Prostate gland (tissue), 2 donors: Measurements from ENCODE around the gene SFXN1. TPM values are rescaled to one million over a fixed set of nuclear protein-coding genes. Genes with fewer than 3 reads are reported as not detected.
A peak's percentile ranks its signal among the peaks of the same experiment; 100 is the strongest.

Experiments
- DNase-seq: peaks from one replicate; pipeline ENCODE4 v3.0.0-alpha.2; 2019; ENCODE audit warnings: low spot score
- H3K27ac ChIP-seq, 2 donors: fragments of 200-600 bp; sonication (generic); 2 replicates each; pipeline ENCODE4 v1.5.1; 2017 to 2019
- H3K27me3 ChIP-seq: fragments of 200-600 bp; sonication (generic); replicated peaks from 2 replicates; pipeline ENCODE4 v1.5.1; 2019; ENCODE audit not compliant: insufficient read depth
- H3K36me3 ChIP-seq, 2 donors: fragments of 200-600 bp; sonication (generic); 1 replicate in 1 of 2; 2 replicates in 1 of 2; pipeline versions ENCODE4 v1.5.1 to v1.8.1; 2017 to 2019
- H3K4me1 ChIP-seq: fragments of 200-600 bp; sonication (generic); replicated peaks from 2 replicates; pipeline ENCODE4 v1.5.1; 2019
- H3K4me3 ChIP-seq, 2 donors: fragments of 200-600 bp; sonication (generic); 2 replicates each; pipeline ENCODE4 v1.5.1; 2017 to 2019
- H3K9me3 ChIP-seq: fragments of 200-600 bp; sonication (generic); 2 replicates; pipeline ENCODE4 v1.5.1; 2017
- POLR2A ChIP-seq: fragments of 450-650 bp; IDR thresholded peaks from one replicate; pipeline ENCODE4 v1.6.1; 2016; ENCODE audit warnings: antibody characterized with exemption, mild to moderate bottlenecking
- POLR2AphosphoS5 ChIP-seq: sonication (generic); formaldehyde crosslinking; IDR thresholded peaks from one replicate; pipeline ENCODE4 v1.6.1; 2017; ENCODE audit warnings: antibody characterized with exemption
- WGBS: methylation state at CpG from one replicate; pipeline ENCODE4 v1.1.5; 2018; 5-methylcytosine and 5-hydroxymethylcytosine counted together
- intact Hi-C: fragments of 100-400 bp; cut with DNase I; formaldehyde crosslinking; loops from one replicate; pipeline ENCODE4 v1.14.2; 2022
- total RNA-seq, 2 donors: library from RNA; depleted of rRNA; stranded (reverse); fragments of >200 nt; gene quantifications; one replicate each; pipeline ENCODE4 v1.1.0, GENCODE V29; 2016
- TF ChIP-seq, protein P1 (sequence below), 4 experiments: fragments of 200-600 bp in 2 of 4; fragments of 450-650 bp in 2 of 4; sonication (generic) in 2 of 4; IDR thresholded peaks; 1 replicate in 3 of 4; 2 replicates in 1 of 4; pipeline ENCODE4 v1.5.1; 2016 to 2019; ENCODE audit warnings: antibody characterized with exemption in 4 of 4, mild to moderate bottlenecking in 2 of 4, moderate library complexity in 2 of 4

Gene SFXN1
- total RNA-seq, 2 donors from 2014 or later = 35.6 to 44.3 TPM

DNA sequence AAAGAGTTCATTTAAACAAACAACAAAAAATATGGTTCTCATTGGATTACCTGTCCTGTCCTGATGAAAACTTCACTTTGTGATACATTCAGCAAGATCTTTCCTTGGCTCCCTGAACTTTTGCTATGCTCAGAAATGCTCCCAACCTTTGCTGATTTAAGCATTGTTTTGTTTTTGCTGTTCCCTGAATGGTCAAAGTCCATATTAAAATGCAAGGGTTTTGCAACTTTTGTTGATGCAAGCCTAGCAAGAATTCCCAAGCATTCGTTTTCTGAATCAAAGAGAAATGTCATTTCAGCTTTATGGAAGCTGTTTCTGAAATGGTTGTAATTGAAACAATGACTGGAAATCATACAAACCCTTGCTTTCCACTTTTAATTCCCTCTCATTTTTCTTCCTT is 3.1 kb upstream of the SFXN1 start:
- intact Hi-C loops = no loop called here
- 89% methylated on average over 1 of the region's 1 CpG for WGBS
- H3K9me3 ChIP-seq = no peaks in the 10 kb centered on the region

DNA sequence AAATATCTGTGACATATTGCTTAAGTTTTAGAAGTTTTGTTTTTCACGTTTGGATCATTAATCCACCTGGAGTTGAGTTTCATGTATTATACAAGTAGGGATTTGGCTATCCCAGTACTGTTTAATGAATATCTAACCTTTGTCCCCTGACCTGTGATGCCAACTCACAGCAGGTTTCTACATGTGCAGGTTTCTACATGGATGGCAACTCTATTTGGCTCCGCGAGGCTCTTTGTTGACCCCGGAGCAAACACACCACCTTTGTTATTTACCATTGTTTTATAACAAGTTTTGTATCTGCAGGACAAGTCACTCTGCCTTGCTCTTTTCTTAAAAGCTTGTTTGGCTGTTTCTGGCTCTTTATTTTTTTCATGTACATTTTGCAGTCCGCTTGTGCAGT is 920 bp upstream of the SFXN1 start:
- WGBS = 47% methylated on average over 5 of the region's 5 CpGs
- peak overlapping the region in 1 of 2 donors; percentile 81 for H3K27ac ChIP-seq
- no peaks in the 10 kb centered on the region for H3K27me3 ChIP-seq
- no peak for DNase-seq
- no peak for TF ChIP-seq POLR2AphosphoS5
- no peak for TF ChIP-seq POLR2A
- TF ChIP-seq, protein P1, sequence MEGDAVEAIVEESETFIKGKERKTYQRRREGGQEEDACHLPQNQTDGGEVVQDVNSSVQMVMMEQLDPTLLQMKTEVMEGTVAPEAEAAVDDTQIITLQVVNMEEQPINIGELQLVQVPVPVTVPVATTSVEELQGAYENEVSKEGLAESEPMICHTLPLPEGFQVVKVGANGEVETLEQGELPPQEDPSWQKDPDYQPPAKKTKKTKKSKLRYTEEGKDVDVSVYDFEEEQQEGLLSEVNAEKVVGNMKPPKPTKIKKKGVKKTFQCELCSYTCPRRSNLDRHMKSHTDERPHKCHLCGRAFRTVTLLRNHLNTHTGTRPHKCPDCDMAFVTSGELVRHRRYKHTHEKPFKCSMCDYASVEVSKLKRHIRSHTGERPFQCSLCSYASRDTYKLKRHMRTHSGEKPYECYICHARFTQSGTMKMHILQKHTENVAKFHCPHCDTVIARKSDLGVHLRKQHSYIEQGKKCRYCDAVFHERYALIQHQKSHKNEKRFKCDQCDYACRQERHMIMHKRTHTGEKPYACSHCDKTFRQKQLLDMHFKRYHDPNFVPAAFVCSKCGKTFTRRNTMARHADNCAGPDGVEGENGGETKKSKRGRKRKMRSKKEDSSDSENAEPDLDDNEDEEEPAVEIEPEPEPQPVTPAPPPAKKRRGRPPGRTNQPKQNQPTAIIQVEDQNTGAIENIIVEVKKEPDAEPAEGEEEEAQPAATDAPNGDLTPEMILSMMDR (IDR thresholded peaks at IDR 0.05) = no peak
- H3K4me1 ChIP-seq = no peaks in the 10 kb centered on the region
- no peak overlapping the region for H3K4me3 ChIP-seq
- no peaks in the 10 kb centered on the region for H3K9me3 ChIP-seq
- no peaks in the 10 kb centered on the region for H3K36me3 ChIP-seq
- intact Hi-C loops = no loop called here

More for the DNA sequence above, 3.1 kb upstream of the SFXN1 start:
- no peaks in the 10 kb centered on the region for H3K27me3 ChIP-seq
- H3K4me3 ChIP-seq = no peak overlapping the region
- no peak for TF ChIP-seq POLR2AphosphoS5
- no peak for TF ChIP-seq POLR2A
- TF ChIP-seq, protein P1 (IDR thresholded peaks at IDR 0.05) = no peak
- H3K4me1 ChIP-seq = no peaks in the 10 kb centered on the region
- no peak for DNase-seq
- no peak overlapping the region for H3K27ac ChIP-seq
- no peaks in the 10 kb centered on the region for H3K36me3 ChIP-seq

DNA sequence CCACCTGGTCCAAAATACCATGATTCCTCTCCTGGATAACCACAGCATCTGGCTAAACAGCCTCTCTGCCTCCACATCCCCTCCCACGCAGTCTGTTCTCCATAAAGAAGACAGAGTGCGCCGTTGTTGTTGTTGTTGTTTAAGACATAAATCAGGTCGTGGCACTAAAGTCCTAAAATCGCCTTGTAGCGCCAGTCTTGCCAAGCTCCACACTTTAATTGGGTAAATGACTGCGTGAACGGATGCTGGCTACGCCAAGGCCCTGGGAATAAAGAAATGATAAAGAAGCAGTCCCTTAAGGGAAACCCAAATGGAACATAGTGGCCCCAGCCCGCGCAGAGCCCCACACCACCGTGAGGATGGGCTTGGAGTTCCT is 364 bp upstream of the SFXN1 start:
- Histone ChIP-seq H3K27me3 (no peaks in the 10 kb centered on the region), H3K36me3 (no peaks in the 10 kb centered on the region), H3K4me1 (no peaks in the 10 kb centered on the region), H3K4me3 (peak overlapping the region; percentile 82 to 91), H3K9me3 (no peaks in the 10 kb centered on the region), H3K27ac (peak overlapping the region; percentile 78 to 81)
- TF ChIP-seq POLR2A (no peak), POLR2AphosphoS5 (no peak)
- TF ChIP-seq, protein P1 (IDR thresholded peaks at IDR 0.05) = no peak
- WGBS = 1% methylated on average over 12 of the region's 12 CpGs
- no peak for DNase-seq
- intact Hi-C loops = no loop called here

DNA sequence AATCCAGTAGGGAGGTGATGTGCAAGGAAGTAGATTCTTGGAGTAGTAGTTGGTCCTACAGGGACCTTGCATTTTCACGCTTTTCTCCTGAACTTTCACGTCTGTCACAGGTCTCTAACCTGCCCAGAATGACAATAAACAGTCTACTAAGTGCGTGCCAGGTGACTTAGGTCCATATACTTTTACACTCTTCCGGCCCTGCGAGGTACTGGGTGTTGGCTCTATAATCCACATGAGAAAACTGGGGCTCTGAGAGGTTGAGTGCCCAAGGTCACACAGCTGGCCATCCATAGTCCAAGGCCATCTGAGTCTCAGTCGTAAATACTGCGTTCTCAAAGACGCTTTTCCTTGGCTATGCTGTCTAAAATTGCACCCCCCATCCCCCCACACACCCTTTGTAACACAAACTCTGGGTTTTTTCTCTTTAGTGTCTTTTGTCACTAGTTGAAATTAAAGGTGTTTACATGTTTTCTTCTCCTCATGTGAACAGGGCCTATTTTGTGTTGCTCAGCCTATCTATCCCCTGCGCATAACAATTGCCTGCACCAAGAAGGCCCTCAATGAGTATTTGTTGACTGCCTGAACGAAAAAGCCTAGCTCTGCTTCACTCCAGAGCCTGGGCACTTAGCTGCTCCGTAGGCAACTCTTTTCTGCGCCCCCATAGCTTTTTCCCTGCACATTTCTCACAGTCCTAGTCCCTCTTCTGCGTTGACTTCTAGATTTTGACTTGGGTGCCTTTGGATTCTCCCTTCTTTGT is 943 bp downstream of the SFXN1 start:
- intact Hi-C loops = no loop called here

More for the DNA sequence above, 943 bp downstream of the SFXN1 start:
- Histone ChIP-seq H3K27ac (peak overlapping the region; percentile 78 to 81), H3K36me3 (no peaks in the 10 kb centered on the region), H3K4me3 (peak overlapping the region; percentile 82 to 91), H3K4me1 (no peaks in the 10 kb centered on the region), H3K9me3 (no peaks in the 10 kb centered on the region), H3K27me3 (no peaks in the 10 kb centered on the region)
- DNase-seq = no peak
- no peak for TF ChIP-seq POLR2A
- no peak for TF ChIP-seq POLR2AphosphoS5
- TF ChIP-seq, protein P1 (IDR thresholded peaks at IDR 0.05) = no peak
- WGBS = 32% methylated on average over 13 of the region's 13 CpGs
